Measurements from ENCODE around the gene MLLT10. TPM values are rescaled to one million over a fixed set of nuclear protein-coding genes. Genes with fewer than 3 reads are reported as not detected.

Gene MLLT10
- total RNA-seq, 1 donor = 37.6 TPM

DNA sequence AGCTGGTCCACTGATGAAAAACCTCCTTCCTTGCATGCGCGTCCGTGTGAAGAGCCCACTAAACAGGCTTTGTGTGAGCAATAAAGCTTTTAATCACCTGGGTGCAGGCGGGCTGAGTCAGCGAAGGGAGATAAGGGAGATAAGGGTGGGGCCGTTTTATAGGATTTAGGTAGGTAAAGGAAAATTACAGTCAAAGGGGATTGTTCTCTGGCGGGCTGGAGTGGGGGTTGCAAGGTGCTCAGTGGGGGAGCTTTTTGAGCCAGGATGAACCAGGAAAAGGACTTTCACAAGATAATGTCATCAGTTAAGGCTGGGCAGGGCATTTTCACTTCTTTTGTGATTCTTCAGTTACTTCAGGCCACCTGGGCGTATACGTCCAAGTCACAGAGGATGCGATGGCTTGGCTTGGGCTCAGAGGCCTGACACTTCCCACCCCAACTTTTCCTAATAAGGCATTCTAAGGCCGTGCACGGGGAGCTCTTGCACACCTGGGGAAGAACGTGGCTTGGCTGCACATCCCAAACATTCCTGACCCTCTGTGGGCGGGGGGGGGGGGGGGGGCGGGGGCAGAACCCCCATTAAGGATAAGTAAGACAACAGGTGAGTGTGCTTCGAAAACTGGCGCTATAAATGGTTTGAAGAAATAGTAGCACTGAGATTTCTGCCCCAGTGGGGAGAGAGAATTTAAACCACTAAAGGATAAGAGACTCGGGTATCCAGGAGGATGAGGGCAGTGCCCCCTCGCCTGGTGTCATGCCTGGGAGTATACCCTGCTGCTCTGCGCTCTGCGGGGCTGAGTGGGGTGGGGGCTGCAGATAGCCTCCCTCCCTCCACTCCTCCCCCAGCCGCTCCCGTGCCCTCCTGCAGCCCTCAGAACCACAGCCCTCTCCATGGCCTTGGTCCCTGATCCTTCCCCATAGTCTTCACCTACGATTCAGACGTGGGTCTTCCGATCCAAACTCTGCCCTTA, 217.6 kb downstream of the MLLT10 start:
- no peaks in the 10 kb centered on the region for H3K79me2 ChIP-seq (ENCODE audit: insufficient read depth, low read length)
- H3K9me3 ChIP-seq (ENCODE audit: low read depth, low read length) = no peaks in the 10 kb centered on the region
- no peak overlapping the region for H3K27ac ChIP-seq (ENCODE audit: low read depth, low read length)
- H2AFZ ChIP-seq (ENCODE audit: low read length) = no peak overlapping the region
- no peaks in the 10 kb centered on the region for H4K20me1 ChIP-seq (ENCODE audit: insufficient read depth, low read length)
- no peak overlapping the region for H3K4me3 ChIP-seq (ENCODE audit: insufficient read depth, low read length)
- H3K36me3 ChIP-seq (ENCODE audit: insufficient read depth, low read length) = no peaks in the 10 kb centered on the region
- no peaks in the 10 kb centered on the region for H3K4me1 ChIP-seq (ENCODE audit: insufficient read depth, low read length)
- no peak for DNase-seq (ENCODE audit: insufficient read length, low spot score, missing footprints)
- no peak overlapping the region for H3K4me2 ChIP-seq (ENCODE audit: insufficient read depth, low read length)
- TF ChIP-seq, protein P1, sequence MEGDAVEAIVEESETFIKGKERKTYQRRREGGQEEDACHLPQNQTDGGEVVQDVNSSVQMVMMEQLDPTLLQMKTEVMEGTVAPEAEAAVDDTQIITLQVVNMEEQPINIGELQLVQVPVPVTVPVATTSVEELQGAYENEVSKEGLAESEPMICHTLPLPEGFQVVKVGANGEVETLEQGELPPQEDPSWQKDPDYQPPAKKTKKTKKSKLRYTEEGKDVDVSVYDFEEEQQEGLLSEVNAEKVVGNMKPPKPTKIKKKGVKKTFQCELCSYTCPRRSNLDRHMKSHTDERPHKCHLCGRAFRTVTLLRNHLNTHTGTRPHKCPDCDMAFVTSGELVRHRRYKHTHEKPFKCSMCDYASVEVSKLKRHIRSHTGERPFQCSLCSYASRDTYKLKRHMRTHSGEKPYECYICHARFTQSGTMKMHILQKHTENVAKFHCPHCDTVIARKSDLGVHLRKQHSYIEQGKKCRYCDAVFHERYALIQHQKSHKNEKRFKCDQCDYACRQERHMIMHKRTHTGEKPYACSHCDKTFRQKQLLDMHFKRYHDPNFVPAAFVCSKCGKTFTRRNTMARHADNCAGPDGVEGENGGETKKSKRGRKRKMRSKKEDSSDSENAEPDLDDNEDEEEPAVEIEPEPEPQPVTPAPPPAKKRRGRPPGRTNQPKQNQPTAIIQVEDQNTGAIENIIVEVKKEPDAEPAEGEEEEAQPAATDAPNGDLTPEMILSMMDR (IDR thresholded peaks at IDR 0.05; ENCODE audit: extremely low read depth, low read depth, low read length) = no peak
- H3K27me3 ChIP-seq (ENCODE audit: insufficient read depth, low read length) = no peaks in the 10 kb centered on the region

DNA sequence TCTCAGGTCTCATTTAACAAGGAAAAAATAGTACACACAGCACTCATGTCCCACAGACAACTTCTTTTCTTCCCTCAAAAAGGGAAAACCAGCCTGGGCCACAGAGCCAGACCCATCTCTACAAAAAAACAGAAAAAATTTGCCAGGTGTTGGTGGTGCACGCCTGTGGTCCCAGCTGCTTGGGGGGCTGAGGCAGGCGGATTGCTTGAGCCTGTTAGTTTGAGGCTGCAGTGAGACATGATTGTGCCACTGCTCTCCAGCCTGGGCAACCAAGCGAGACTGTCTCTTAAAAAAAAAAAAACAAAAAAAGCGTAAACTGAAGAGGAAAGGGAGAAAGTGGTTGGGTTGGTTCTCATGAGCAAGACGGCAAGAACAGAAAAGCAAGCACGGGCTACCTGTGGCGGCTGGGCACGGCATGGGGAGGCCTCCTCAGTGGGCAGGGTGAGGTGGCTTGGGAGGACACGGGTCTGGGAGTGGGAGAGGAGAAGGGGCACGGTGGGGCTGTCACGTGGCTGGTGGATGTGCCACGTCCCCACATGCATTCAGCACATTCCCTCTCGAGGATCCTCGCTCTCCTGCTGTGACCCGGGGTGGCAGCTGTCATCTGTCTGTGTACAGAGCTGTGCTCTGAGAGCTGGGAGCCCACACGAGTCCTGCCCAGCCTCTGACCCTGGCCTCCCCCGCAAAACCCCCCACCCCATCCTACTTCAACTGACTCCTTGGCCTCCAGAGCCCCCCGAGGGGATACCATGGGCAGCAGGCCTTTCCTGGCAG, 219.7 kb downstream of the MLLT10 start:
- no peak overlapping the region for H3K4me3 ChIP-seq (ENCODE audit: insufficient read depth, low read length)
- no peaks in the 10 kb centered on the region for H3K79me2 ChIP-seq (ENCODE audit: insufficient read depth, low read length)
- TF ChIP-seq, protein P1 (IDR thresholded peaks at IDR 0.05; ENCODE audit: extremely low read depth, low read depth, low read length) = no peak
- no peaks in the 10 kb centered on the region for H3K9me3 ChIP-seq (ENCODE audit: low read depth, low read length)
- no peak overlapping the region for H3K4me2 ChIP-seq (ENCODE audit: insufficient read depth, low read length)
- no peaks in the 10 kb centered on the region for H3K27me3 ChIP-seq (ENCODE audit: insufficient read depth, low read length)
- no peaks in the 10 kb centered on the region for H3K4me1 ChIP-seq (ENCODE audit: insufficient read depth, low read length)
- no peak overlapping the region for H2AFZ ChIP-seq (ENCODE audit: low read length)
- no peak overlapping the region for H3K27ac ChIP-seq (ENCODE audit: low read depth, low read length)
- no peaks in the 10 kb centered on the region for H4K20me1 ChIP-seq (ENCODE audit: insufficient read depth, low read length)
- no peaks in the 10 kb centered on the region for H3K36me3 ChIP-seq (ENCODE audit: insufficient read depth, low read length)
- DNase-seq (ENCODE audit: insufficient read length, low spot score, missing footprints) = no peak

DNA sequence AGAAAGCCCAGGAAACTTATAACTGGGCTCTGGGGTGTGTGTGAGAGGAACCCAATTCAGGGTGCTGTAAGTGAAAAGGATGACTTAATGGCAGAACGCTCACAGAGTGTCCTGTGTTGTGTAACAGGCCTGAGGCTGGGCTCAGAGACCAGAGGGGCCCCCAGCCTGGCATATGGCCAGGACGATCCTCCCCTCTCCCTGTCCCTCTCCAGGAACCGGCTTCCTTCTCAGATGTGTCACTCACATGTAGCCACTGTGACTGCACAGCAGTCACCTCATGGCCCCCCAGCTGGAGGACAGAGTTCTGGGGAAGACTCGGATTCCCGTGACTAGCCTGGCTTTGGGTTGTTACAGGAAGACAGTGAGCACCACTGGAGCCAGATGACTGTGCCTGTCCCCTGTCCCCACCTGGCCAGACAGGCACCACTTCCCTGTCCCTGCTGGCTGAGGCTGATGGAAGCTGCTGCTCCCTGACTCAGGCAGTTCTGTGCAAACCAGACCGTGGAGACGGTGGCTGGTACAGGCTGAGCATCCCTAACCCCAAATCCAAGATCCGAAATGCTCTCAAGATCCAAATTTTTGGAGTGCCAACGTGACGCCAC, 220.5 kb downstream of the MLLT10 start:
- Histone ChIP-seq H3K27ac (ENCODE audit: low read depth, low read length) (no peak overlapping the region), H3K4me3 (ENCODE audit: insufficient read depth, low read length) (no peak overlapping the region), H3K4me1 (ENCODE audit: insufficient read depth, low read length) (no peaks in the 10 kb centered on the region), H2AFZ (ENCODE audit: low read length) (no peak overlapping the region), H3K27me3 (ENCODE audit: insufficient read depth, low read length) (no peaks in the 10 kb centered on the region), H3K79me2 (ENCODE audit: insufficient read depth, low read length) (no peaks in the 10 kb centered on the region), H3K9me3 (ENCODE audit: low read depth, low read length) (no peaks in the 10 kb centered on the region), H3K36me3 (ENCODE audit: insufficient read depth, low read length) (no peaks in the 10 kb centered on the region), H3K4me2 (ENCODE audit: insufficient read depth, low read length) (no peak overlapping the region), H4K20me1 (ENCODE audit: insufficient read depth, low read length) (no peaks in the 10 kb centered on the region)
- no peak for DNase-seq (ENCODE audit: insufficient read length, low spot score, missing footprints)
- TF ChIP-seq, protein P1 (IDR thresholded peaks at IDR 0.05; ENCODE audit: extremely low read depth, low read depth, low read length) = no peak

Data from osteoblast (primary cell).